ENCODE data around the gene MATN4.

Gene MATN4

GRCh38 chr20:45341579-45341938 is 33.5 kb upstream of the MATN4 start:
- DNase-seq: peak in 2 of 56 donors; percentile 39 to 44

GRCh38 chr20:45340951-45341350 is 32.9 kb upstream of the MATN4 start:
- no peak for DNase-seq

DNA sequence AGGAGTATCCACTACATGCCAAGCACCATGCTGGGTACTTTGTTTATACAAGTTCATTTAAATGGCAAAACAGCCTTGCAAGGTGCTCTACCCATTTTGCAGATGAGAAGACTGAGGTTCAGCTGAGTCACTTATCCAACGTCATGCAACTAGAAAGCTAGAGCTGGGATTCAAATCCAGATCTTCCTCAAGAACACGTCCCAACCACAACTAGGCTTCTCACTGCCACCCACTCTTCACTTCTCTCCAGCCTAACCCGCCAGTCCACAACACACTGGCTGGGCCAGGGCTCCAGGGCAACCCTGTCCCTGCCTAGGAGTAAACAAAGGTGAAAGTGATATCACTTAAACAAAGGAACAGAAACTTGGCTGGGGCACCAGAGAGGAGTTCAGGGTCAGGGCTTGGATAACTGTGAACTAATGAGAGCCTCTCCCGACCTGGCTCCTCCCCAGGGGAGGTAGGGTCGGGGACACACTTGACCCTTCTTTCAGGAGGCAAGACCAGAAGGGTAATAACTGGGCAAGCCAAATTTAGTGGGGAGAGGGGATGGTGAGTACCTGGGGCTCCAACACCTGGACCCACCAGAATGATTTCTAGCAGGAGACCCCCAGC is 32.2 kb upstream of the MATN4 start:
- DNase-seq: no peak

- no peak for DNase-seq
Measured at GRCh38 chr20:45339799-45340198, 31.7 kb upstream of the MATN4 start.

GRCh38 chr20:45339084-45339483 is 31.0 kb upstream of the MATN4 start:
- no peak for DNase-seq

GRCh38 chr20:45338121-45339030 is 30.3 kb upstream of the MATN4 start:
- no peak for DNase-seq

- DNase-seq: peak in 3 of 56 donors; percentile 29 to 69 (median 44)
Measured at GRCh38 chr20:45337367-45338120, 29.4 kb upstream of the MATN4 start.

- DNase-seq: peak in 16 of 56 donors; percentile 10 to 69 (median 30)
Measured at GRCh38 chr20:45336530-45337366, 28.6 kb upstream of the MATN4 start.

- no peak for DNase-seq
Measured at GRCh38 chr20:45330476-45330875, 22.4 kb upstream of the MATN4 start.

DNA sequence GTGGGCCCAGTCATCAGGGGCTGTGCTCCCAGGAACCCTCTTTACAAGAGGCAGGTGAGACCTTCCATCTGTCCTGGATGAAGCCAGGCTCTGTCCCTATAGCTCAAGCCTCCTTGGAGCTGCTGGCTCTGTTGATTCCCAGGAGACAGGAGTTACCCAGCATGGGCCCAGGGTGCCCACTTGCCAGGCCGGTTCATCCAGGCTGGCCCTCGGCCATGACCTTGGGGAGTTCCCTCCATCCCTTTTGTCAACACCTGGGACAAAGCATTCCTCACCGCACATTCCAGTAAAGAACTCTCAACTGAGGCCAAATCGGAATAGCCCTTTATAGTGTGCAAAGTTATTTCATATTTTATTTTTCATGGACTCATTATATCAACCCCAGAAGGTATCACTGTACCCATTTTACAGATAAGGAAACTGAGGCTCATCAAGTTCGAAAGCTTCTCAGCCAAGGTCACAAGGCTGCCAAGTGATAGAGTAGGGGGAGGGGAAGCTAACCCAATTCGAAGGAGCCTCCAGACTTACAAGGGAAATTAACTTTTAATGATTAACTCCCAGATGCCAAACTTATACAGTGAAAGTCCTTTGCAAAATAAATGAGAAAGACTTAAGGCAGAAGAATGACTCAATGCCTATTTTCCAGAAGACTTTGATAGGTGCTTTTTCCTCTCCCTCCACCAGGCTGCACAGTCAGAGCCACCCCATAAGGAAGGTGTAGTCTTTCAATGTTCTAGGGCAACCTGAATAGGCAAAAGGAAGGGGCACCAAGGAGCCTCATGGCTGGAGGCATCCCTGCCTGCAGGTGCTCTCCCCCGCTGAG is 21.6 kb upstream of the MATN4 start:
- no peak for DNase-seq

DNA sequence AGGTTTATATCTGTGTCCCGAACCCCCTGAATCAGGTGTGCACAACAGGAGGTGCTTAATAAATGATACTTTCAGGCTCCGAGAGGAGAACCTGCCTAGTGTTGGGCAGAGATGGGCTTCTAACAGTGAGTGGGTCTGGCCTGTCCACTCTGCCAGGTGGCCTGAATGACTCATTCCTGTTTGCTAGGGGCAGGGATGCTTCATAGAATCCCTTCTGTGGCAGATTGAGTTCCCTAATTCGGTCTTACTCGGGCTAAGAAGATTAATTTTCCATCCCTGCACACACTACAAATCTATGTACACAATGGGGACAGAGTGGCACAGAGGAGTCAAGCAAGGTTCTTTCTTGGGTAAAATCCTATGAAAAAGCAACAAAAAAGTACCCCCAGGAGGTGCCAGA is 20.4 kb upstream of the MATN4 start:
- DNase-seq: no peak

- no peak for DNase-seq
Measured at GRCh38 chr20:45325371-45325770, 17.3 kb upstream of the MATN4 start.

- no peak for DNase-seq
Measured at GRCh38 chr20:45323731-45324130, 15.6 kb upstream of the MATN4 start.

DNA sequence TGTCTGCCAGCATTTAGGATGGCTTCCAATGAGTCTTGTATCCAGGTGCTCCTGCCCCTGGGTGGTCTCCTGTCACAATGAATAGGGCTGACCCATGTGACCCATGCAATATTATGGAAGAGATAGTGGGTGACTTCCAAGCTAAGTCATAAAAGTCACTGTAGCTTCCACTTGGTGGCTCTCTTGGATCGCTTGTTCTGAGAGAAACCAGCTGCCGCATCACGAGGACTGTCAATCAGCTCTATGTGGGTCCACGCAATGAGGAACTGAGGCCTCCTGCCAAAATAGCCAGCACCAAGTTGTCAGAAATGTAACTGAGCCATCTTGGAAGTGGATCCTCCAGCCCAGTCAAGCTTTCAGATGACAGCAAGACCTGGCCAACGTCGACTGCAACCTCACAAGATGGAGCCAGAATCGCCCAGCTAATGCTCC is 14.9 kb upstream of the MATN4 start:
- DNase-seq: peak in 44 of 56 donors; percentile 9 to 82 (median 38)

GRCh38 chr20:45320948-45321595 is 13.0 kb upstream of the MATN4 start:
- no peak for DNase-seq

- no peak for DNase-seq
Measured at GRCh38 chr20:45318948-45319347, 10.8 kb upstream of the MATN4 start.

GRCh38 chr20:45318386-45318939 is 10.4 kb upstream of the MATN4 start:
- no peak for DNase-seq

- DNase-seq: no peak
Measured at GRCh38 chr20:45317826-45318225, 9.7 kb upstream of the MATN4 start.

Measured in amygdala (tissue), 56 donors.